Endothelial cell of umbilical vein (primary cell): Measurements from ENCODE around the gene PSMD5. TPM values are rescaled to one million over a fixed set of nuclear protein-coding genes. Genes with fewer than 3 reads are reported as not detected.

Experiments used
- BruUV-seq: library from RNA; stranded (reverse); fragments of 400-500 nt; replicated peaks from 2 replicates; lab custom pipeline; 2021; lab: Mats Ljungman, UMichigan
- CTCF ChIA-PET: fragments of 300-600, 350-600 bp; sonication (Branson Sonifier 250); formaldehyde crosslinking; loops from one replicate; lab custom pipeline; 2021; ENCODE audit warnings: antibody characterized with exemption, inconsistent platforms; lab: Charles Lee
- POLR2A ChIA-PET: fragments of 300-600, 350-600 bp; sonication (Branson Sonifier 250); formaldehyde crosslinking; loops from one replicate; lab custom pipeline; 2021; ENCODE audit warnings: antibody characterized with exemption, inconsistent platforms; lab: Charles Lee
- DNase-seq: peaks from one replicate; pipeline ENCODE4 v3.0.0-alpha.2; 2011; ENCODE audit warnings: low read depth, low spot score
- FAIRE-seq: peaks from 2 replicates; lab custom pipeline; 2011; peaks lifted over from hg19 to GRCh38; lab: Jason Lieb, UNC
- H2AFZ ChIP-seq: 2 replicates; pipeline ENCODE4 v1.6.0; 2012; ENCODE audit warnings: low read depth, low read length, control low read depth, inconsistent platforms
- H3K27ac ChIP-seq: 2 replicates; pipeline ENCODE4 v1.5.1; 2011; ENCODE audit warnings: low read depth, mild to moderate bottlenecking, control low read depth, low read length, moderate library complexity; ENCODE audit not compliant: insufficient read depth
- H3K27me3 ChIP-seq, 2 experiments: 2 replicates each; pipeline versions ENCODE4 v1.6.0 to v1.6.1; 2011; ENCODE audit warnings: low read length in 2 of 2, mixed read lengths in 1 of 2; ENCODE audit not compliant: control insufficient read depth in 2 of 2, insufficient read depth in 2 of 2
- H3K36me3 ChIP-seq, 2 experiments: 2 replicates in 1 of 2; 3 replicates in 1 of 2; pipeline ENCODE4 v1.5.1; 2011; ENCODE audit warnings: low read length in 2 of 2, mild to moderate bottlenecking in 1 of 2, moderate library complexity in 1 of 2; ENCODE audit not compliant: control insufficient read depth in 2 of 2, insufficient read depth in 2 of 2; ENCODE audit errors: extremely low read depth in 1 of 2
- H3K4me1 ChIP-seq: 3 replicates; pipeline ENCODE4 v1.5.1; 2011; ENCODE audit warnings: mild to moderate bottlenecking, low read length; ENCODE audit not compliant: control insufficient read depth, insufficient read depth; ENCODE audit errors: extremely low read depth
- H3K4me2 ChIP-seq: 2 replicates; pipeline ENCODE4 v1.6.1; 2011; ENCODE audit warnings: low read length, control low read depth, mixed read lengths; ENCODE audit not compliant: insufficient read depth
- H3K4me3 ChIP-seq, 3 experiments: fragments of 200-600 bp in 1 of 3; sonication (generic), shearing (Covaris generic) in 1 of 3; replicated peaks in 1 of 3; 2 replicates each; pipeline ENCODE4 v1.5.1; 2011 to 2016; ENCODE audit warnings: control low read depth in 3 of 3, low read length in 3 of 3, mild to moderate bottlenecking in 2 of 3, inconsistent platforms in 1 of 3, low read depth in 1 of 3, moderate library complexity in 1 of 3; ENCODE audit not compliant: insufficient read depth in 1 of 3
- H3K79me2 ChIP-seq: 2 replicates; pipeline ENCODE4 v1.6.0; 2012; ENCODE audit warnings: low read length, inconsistent platforms; ENCODE audit not compliant: control insufficient read depth, insufficient read depth
- H3K9ac ChIP-seq: replicated peaks from 2 replicates; pipeline ENCODE3; 2011; ENCODE audit warnings: low read length, control low read depth; ENCODE audit not compliant: insufficient read depth; ENCODE audit errors: extremely low read depth
- H3K9me1 ChIP-seq: replicated peaks from 3 replicates; pipeline ENCODE4 v1.6.0; 2011; ENCODE audit warnings: mild to moderate bottlenecking, low read length; ENCODE audit not compliant: control insufficient read depth, insufficient read depth; ENCODE audit errors: extremely low read depth
- H3K9me3 ChIP-seq: replicated peaks from 2 replicates; pipeline ENCODE4 v1.5.1; 2012; ENCODE audit warnings: low read length, inconsistent platforms; ENCODE audit not compliant: control insufficient read depth, insufficient read depth
- H4K20me1 ChIP-seq: replicated peaks from 2 replicates; pipeline ENCODE3; 2011; ENCODE audit warnings: mild to moderate bottlenecking, low read length; ENCODE audit not compliant: control insufficient read depth, insufficient read depth; ENCODE audit errors: extremely low read depth
- CTCF ChIP-seq, 2 donors: IDR thresholded peaks; 1 replicate in 1 of 2; 2 replicates in 1 of 2; pipeline ENCODE4 v1.5.1; 2011; ENCODE audit warnings: low read length in 2 of 2, mild to moderate bottlenecking in 2 of 2, moderate library complexity in 2 of 2, control low read depth in 1 of 2, inconsistent platforms in 1 of 2, low read depth in 1 of 2; ENCODE audit not compliant: insufficient read depth in 1 of 2; ENCODE audit errors: extremely low read depth in 1 of 2
- FOS ChIP-seq: IDR thresholded peaks from 2 replicates; pipeline ENCODE4 v1.6.1; 2011; ENCODE audit warnings: mild to moderate bottlenecking, low read length, moderate library complexity, borderline replicate concordance; ENCODE audit not compliant: insufficient read depth
- JUN ChIP-seq: IDR thresholded peaks from 2 replicates; pipeline ENCODE4 v1.6.1; 2011; ENCODE audit warnings: borderline replicate concordance, low read depth; ENCODE audit not compliant: insufficient read length, insufficient read depth
- MAX ChIP-seq: IDR thresholded peaks from 2 replicates; pipeline ENCODE4 v1.6.1; 2011; ENCODE audit not compliant: insufficient read depth, insufficient read length
- MYC ChIP-seq: IDR thresholded peaks from one replicate; pipeline ENCODE4 v1.6.1; 2011; ENCODE audit warnings: mild to moderate bottlenecking, low read depth, low read length
- POLR2AphosphoS5 ChIP-seq: IDR thresholded peaks from 2 replicates; pipeline ENCODE4 v1.6.1; 2012; ENCODE audit warnings: low read depth, mild to moderate bottlenecking, control low read depth, low read length, moderate library complexity; ENCODE audit not compliant: insufficient read depth
- dilution Hi-C: fragments of 300-500 bp; cut with MboI; formaldehyde crosslinking; loops from one replicate; pipeline ENCODE4 v1.15.0; 2019; ENCODE audit warnings: low sequenced_read_pairs; ENCODE audit not compliant: extremely low pct_ligation_motif_present
- intact Hi-C: fragments of 100-400 bp; cut with micrococcal nuclease; formaldehyde crosslinking; loops from one replicate; pipeline ENCODE4 v1.10.0; 2022
- polyA plus RNA-seq, 4 experiments: library from polyadenylated mRNA; depleted of rRNA in 3 of 4; stranded (reverse) in 3 of 4; unstranded in 1 of 4; fragments of >200 nt; gene quantifications; 2 replicates each; pipeline versions ENCODE4 v1.2.1 to v1.2.3, GENCODE V29; 2011 to 2012; ENCODE audit warnings: missing spikeins in 1 of 4
- total RNA-seq: library from RNA; stranded (reverse); gene quantifications from 2 replicates; pipeline ENCODE4 v1.2.3, GENCODE V29; 2021

Gene PSMD5
- total and polyA plus RNA-seq, 2 donors (not counting 3 experiments of a cell fraction or from before 2014, with no cell fraction given) = 20.4 to 70.2 TPM

DNA sequence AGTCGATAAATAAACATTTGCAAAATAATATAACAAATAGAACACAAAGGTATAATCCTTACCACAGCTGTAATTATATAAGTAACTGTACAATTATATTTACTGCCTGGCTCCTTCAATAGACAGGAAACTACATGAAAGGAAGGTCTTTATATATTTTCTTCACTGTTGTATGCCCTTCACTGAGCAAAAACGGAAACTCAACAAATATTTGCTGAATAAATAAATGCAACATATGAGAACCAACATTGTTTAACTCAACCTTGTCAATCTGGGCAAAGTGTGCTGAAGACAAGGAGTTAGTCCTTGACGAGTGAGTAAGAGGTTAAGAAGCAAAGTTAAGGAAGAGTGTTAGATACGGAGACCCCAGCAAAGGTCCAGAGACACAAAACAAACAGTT, 22.6 kb downstream of the PSMD5 start:
- Histone ChIP-seq H3K27me3 (no peaks in the 10 kb centered on the region), H3K79me2 (no peaks in the 10 kb centered on the region), H4K20me1 (no peaks in the 10 kb centered on the region), H3K36me3 (peaks cover 15 to 23% of the 10 kb centered on the region in 2 experiments), H3K4me1 (no peaks in the 10 kb centered on the region), H3K4me2 (no peak overlapping the region), H3K9me1 (no peaks in the 10 kb centered on the region), H3K4me3 (no peak overlapping the region), H3K9ac (no peak overlapping the region), H2AFZ (no peak overlapping the region), H3K9me3 (no peaks in the 10 kb centered on the region), H3K27ac (no peak overlapping the region)
- intact Hi-C loops (no loop called here), dilution Hi-C loops (no loop called here)
- ChIA-PET CTCF (no interaction called here), POLR2A (no interaction called here)
- TF ChIP-seq MAX (no peak), FOS (no peak), POLR2AphosphoS5 (no peak), MYC (no peak), CTCF (IDR thresholded peaks at IDR 0.05; ENCODE audit: extremely low read depth in 1 of 2, insufficient read depth in 1 of 2, low read depth in 1 of 2, low read length in 2 of 2) (no peak), JUN (no peak)
- BruUV-seq = no TSS peak
- DNase-seq (no peak), FAIRE-seq (no peak)
